22Rv1 (cell line): ENCODE results near the gene C2CD3.

Source experiments
- CTCF ChIP-seq: fragments of 450-650 bp; IDR thresholded peaks from 2 replicates; pipeline ENCODE4 v1.5.1; 2017; ENCODE audit warnings: mild to moderate bottlenecking
- ZFX ChIP-seq: fragments of 450-650 bp; IDR thresholded peaks from 2 replicates; pipeline ENCODE4 v1.6.1; 2017; ENCODE audit warnings: antibody characterized with exemption, borderline replicate concordance

DNA sequence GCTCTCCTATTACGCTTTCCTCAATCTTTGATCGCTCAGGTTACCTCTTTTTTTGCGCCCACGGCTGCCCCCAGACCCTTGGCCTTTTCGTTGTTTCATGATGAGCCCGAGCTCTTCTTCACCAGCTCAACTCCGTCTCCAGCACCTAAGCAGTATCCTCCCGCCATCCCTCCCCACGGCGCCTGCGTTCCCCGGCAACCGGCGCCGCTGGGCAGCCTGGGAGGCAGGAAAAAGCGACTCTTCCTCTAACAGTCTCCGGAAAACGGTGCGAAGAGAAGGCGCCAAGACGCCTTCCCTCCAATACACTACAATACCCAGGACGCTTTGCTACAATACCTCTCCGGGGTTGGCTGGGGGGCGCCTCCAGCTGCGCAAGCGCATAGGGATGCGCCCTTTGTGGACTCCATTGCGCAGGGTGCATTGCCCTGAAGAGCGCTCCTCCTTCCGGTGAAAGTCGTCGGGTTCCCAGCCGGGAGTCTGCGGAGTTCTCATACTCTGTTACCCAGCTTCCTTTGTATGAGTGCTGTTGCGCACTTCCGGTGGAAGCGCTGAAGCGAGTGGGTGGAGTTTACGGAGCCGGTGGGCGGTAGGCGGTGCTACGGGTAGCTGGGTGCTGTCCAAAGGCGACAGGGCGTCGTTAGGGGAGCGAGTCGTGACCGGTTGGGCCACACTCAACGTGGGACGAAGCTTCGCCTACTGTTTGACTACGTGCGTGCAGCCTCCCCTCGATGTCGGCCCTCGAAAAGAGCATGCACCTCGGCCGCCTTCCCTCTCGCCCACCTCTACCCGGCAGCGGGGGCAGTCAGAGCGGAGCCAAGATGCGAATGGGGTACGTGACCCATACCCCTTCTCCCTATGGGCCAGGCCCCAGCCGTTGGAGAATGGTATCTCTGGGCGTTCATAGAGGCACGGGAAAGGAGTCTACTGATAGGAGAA is at the start of gene C2CD3, which contains the start of gene PPME1:
- peak; percentile 41 for TF ChIP-seq CTCF
- no peak for TF ChIP-seq ZFX
